ENCODE results near the gene CNKSR1.
"Not testable (repeated sequence)": the region's sequence is repeated elsewhere in the genome, so short reads cannot be mapped to it uniquely, and the experiment has no call there.

CNKSR1 gene

GRCh38 chr1:26224606-26225005 lies 47.3 kb downstream of the CNKSR1 start:
- in situ Hi-C loops (cut with HindIII; ENCODE audit: low sequenced_read_pairs), result no loop called here

- in situ Hi-C loops (cut with HindIII; ENCODE audit: low sequenced_read_pairs), result no loop called here
These were observed 47.9 kb downstream of the CNKSR1 start for GRCh38 chr1:26225033-26225831.

- in situ Hi-C loops (cut with HindIII; ENCODE audit: low sequenced_read_pairs), result not testable (repeated sequence)
These were observed 53.4 kb downstream of the CNKSR1 start for GRCh38 chr1:26230682-26231081.

GRCh38 chr1:26233903-26234643 lies 56.8 kb downstream of the CNKSR1 start, which contains the start of gene CEP85:
CEP85 (plus strand) TSS chr1:26234200; CDS start chr1:26239784, 5,584 bp downstream.
- in situ Hi-C loops (cut with HindIII; ENCODE audit: low sequenced_read_pairs), result no loop called here

- in situ Hi-C loops (cut with HindIII; ENCODE audit: low sequenced_read_pairs), result loop anchor here (5.0 kb wide), 1 partner anchor 68 kb away; the partner anchor contains the start of genes C1orf232 and ZNF593
These were observed 57.5 kb downstream of the CNKSR1 start for GRCh38 chr1:26234644-26235370.

GRCh38 chr1:26237230-26237966 lies 60.1 kb downstream of the CNKSR1 start:
- in situ Hi-C loops (cut with HindIII; ENCODE audit: low sequenced_read_pairs), result loop anchor here (5.0 kb wide), 1 partner anchor 70 kb away; the partner anchor contains the start of genes C1orf232 and ZNF593

Data from DLD1 (cell line).